GM12873 (cell line): ENCODE results near the gene HNRNPC.

Experiments used
- CTCF ChIP-seq: IDR thresholded peaks from 2 replicates; pipeline ENCODE4 v1.5.1; 2012; ENCODE audit warnings: low read depth, mild to moderate bottlenecking, moderate library complexity, low read length, control low read depth; ENCODE audit not compliant: insufficient read depth; ENCODE audit errors: missing control alignments

HNRNPC gene

GRCh38 chr14:21263284-21264024 is 5.8 kb downstream of the HNRNPC start:
- TF ChIP-seq CTCF: no peak

- TF ChIP-seq CTCF: no peak
These were observed 6.8 kb downstream of the HNRNPC start for GRCh38 chr14:21262410-21262809.

- no peak for TF ChIP-seq CTCF
These were observed 7.4 kb downstream of the HNRNPC start for GRCh38 chr14:21261824-21262223.

GRCh38 chr14:21258889-21259787 is 10.1 kb downstream of the HNRNPC start:
- TF ChIP-seq CTCF: no peak

GRCh38 chr14:21258005-21258888 is 11.0 kb downstream of the HNRNPC start:
- no peak for TF ChIP-seq CTCF

GRCh38 chr14:21257394-21257909 is 11.8 kb downstream of the HNRNPC start:
- TF ChIP-seq CTCF: no peak
